Measurements from ENCODE around the gene CDH4.

CDH4 gene

GRCh38 chr20:61699495-61700374 is 447.7 kb downstream of the CDH4 start:
- no peak for DNase-seq

GRCh38 chr20:61700595-61701140 is 448.6 kb downstream of the CDH4 start:
- DNase-seq = no peak

- no peak for DNase-seq
Observed at GRCh38 chr20:61701401-61701800, 449.3 kb downstream of the CDH4 start.

DNA sequence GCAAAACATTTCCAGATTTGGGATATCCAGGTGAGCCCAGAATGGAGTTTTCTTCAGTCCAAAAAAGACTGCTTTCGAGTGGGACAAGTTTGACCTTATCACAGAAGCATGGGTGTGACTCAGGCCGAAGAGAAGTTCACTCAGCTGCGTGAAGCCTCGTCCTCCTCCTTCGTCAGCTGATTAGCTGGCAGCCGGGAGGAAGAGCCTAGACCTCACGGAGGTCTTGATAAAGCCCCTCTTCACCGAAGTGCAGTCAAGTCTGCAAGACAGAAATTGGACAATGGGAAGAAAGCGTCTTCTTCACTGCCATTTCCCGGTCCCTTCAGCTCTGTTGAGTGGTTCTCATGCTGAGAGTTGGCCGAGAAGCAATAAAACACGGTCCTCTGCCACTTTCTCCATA is 449.7 kb downstream of the CDH4 start:
- no peak for DNase-seq

DNA sequence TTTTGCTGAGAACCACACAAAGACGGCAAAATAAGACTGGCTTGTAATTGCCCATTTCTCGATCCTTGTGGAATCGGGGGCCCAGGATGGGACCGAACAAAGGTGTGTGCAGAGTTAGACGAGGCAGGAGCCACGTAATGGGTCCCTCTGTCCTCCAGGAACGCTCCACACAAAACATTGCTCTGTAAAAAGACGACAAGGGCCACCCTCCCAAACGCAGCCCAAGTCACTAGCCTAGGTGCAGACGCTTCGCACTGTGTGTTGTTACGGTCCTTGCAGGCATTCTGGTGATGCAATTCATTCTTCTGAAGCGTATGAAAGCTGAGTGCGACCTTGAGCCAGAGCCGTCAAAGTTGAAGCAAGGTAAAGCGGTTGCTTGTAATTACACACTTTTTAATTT is 450.2 kb downstream of the CDH4 start:
- DNase-seq = no peak

DNA sequence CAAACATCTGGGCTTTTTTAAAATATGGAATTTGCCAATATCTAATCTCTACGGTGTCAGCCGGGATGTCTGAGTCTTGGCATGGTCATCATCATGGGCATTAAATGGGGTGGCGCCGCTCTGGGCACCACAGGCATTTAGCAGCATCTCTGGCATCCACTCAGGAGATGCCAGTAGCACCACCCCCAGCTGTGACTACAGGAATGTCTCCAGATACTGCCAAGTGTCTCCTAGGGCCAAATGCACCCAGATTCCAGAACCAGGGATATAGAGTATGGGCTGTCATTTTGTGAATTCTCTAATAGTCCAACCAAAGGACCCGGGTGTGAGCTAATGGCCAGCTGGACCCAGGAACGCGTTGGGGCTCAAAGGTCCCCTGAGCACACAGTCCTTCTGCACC is 452.6 kb downstream of the CDH4 start:
- no peak for DNase-seq

DNA sequence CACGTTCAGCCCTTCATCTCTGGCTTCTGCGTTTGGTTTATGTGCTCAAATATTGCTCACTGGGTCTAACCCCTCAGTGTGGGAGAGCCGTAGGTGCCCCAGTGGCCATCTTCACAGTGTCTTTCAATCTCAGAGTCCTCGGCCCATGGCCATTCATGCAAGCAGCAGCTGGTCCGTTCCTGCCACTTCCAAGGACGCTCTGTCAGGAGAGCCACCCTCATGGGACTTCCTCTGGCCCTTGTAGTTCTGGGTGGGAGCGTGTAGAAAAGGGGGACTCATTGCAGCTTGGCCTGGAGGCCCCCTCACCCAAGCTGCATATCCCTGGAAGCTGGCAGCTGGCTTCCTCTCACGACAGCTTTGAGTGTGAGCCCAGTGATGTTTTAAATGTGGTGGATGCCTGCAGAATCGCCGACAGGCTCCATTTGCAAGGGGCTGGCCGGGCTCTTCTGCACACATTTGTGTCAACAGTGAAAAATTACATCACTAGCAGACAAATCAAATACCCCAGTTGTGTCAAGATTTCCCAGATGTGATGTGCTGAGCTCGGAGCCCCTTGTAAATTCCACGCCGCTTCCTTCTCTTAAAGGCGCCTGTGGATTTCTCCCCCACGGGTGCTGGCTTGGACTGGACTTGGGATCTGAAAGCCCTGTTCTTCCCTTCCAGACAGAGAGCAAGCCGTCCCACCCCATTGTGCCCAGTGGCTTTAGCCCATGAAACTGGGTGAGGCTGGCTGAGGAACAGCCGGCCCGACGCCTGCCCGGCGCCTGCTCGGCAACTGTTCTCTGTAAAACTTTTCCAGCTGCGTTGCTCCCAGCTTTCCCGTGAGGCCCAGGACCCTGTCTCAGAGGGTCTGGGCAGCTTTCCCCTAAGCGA is 453.6 kb downstream of the CDH4 start:
- DNase-seq = no peak

- no peak for DNase-seq
Observed at GRCh38 chr20:61706259-61706961, 454.3 kb downstream of the CDH4 start.

DNA sequence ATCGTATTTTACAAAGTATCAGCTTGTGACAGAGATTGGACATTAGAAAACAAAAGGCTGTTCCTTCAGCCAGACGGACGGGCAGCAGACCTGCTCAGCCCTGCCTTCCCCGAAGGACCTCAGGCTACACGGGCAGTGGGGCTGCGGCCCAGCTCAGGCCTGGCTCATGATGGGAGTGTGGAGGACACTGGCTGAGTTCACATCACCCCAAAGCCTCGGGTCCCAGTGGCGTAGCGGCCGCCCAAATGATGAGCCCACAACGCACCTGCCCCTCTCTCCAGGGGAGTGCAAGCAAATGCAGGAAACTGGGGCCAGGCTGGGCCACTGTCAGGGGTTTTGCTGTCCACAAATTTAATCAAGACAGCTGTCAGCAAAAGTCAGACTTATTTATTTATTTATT is 456.8 kb downstream of the CDH4 start:
- no peak for DNase-seq

- DNase-seq = no peak
Observed at GRCh38 chr20:61710108-61710507, 458.0 kb downstream of the CDH4 start.

DNA sequence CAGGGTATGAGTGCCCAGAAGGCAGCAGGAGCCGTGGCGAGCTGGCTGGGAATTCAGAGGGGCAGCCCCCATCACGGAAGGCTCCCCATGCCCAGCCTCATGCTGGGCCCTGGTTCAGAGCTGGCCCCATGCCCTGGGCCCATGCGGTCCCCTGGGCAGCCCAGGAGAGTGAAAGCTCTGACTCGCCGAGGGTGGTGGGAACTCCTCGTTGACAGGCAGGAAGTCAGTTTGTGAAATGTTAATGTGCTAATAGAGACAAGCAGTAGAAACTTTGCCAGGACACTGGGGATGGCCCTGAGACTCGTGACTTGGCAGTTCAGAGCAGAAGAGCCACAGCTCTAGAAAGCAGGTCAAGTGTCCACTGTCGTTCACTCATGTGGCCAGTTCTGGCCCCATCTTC is 460.6 kb downstream of the CDH4 start:
- no peak for DNase-seq

GRCh38 chr20:61718361-61719005 is 466.4 kb downstream of the CDH4 start:
- DNase-seq = no peak

GRCh38 chr20:61719691-61720347 is 467.8 kb downstream of the CDH4 start:
- DNase-seq = no peak

DNA sequence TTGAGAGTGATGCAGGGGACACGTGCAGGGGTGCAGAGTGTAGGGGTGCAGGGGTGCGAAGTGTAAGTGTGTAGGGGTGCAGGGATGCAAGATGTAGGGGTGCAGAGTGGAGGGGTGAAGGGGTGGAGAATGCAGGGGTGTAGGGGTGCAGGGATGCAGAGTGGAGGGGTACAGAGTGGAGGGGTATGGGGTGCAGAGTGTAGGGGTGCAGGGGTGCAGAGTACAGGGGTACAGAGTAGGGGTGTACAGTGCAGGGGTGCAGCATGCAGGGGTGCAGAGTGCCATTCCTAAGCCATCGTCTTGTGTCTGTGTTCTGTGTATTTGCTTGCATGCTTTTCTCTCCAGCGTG is 468.3 kb downstream of the CDH4 start:
- no peak for DNase-seq

GRCh38 chr20:61722146-61722678 is 470.2 kb downstream of the CDH4 start:
- no peak for DNase-seq

DNA sequence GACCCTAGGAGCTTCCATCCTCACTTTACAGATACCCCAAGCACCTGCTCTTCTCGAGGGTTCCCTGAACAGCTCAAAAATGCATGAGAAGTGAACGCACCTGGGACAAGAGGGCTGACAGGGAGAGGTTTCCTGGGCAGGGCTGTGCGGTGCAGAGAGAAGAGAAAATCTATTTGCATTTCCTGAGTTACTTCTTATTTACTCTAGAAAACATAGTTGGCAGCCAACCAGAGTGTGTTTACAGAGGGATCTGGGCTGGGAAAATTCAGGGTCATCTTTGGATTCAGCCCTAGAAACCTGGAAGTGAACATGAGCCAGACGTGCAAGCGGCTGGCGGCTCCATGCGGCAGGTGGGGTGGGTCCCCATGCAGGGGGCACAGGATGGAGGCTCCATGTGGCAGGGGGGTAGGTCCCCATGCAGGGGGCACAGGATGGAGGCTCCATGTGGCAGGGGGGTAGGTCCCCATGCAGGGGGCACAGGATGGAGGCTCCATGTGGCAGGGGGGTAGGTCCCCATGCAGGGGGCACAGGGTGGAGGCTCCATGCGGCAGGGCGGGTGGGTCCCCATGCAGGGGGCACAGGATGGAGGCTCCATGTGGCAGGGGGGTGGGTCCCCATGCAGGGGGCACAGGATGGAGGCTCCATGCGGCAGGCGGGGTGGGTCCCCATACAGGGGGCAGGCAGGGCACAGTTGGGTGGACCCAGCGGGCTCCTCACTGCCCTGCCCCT is 471.6 kb downstream of the CDH4 start:
- DNase-seq = no peak

- peak; percentile 8 to 28 for DNase-seq
Observed at GRCh38 chr20:61724376-61724775, 472.3 kb downstream of the CDH4 start.

DNA sequence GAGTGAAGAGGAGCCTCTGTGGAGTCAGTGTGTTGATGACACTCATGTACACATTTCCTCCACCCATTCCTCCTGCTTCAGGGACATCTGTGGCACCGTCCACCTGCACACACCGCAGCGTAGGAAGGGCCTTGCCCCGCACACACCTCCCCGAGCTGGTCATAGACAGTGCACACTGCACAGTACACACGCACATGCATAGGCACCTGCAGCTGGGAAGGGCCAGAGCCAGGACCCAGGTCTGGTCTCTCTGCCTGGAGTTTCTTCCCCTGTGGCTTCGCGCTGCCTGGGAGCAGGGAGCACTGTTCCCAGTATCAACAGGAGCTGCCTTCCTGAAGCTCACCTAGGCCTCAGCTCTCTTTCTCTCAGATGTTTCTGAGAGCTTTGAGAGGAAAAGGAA is 473.1 kb downstream of the CDH4 start:
- DNase-seq = no peak

GRCh38 chr20:61725966-61726365 is 473.9 kb downstream of the CDH4 start:
- no peak for DNase-seq

GRCh38 chr20:61726979-61727378 is 474.9 kb downstream of the CDH4 start:
- no peak for DNase-seq

- no peak for DNase-seq
Observed at GRCh38 chr20:61727761-61728160, 475.7 kb downstream of the CDH4 start.

Measured in SHP77 (cell line).